HCT116 (cell line): Measurements from ENCODE around the gene FRMD4B. TPM values are rescaled to one million over a fixed set of nuclear protein-coding genes. Genes with fewer than 3 reads are reported as not detected.

Source experiments
- ATAC-seq: fragments of 200-7000 bp; cut with Tn5 transposase; 2 replicates; pipeline ENCODE4 v1.9.1; 2020; ENCODE audit warnings: mild to moderate bottlenecking, moderate library complexity
- BruUV-seq: library from RNA; stranded (reverse); fragments of 400-500 nt; replicated peaks from 2 replicates; lab custom pipeline; 2021; lab: Mats Ljungman, UMichigan
- CTCF ChIA-PET: fragments of 300-600 bp; sonication (Branson Sonifier 250); formaldehyde crosslinking; loops from one replicate; lab custom pipeline; 2021; ENCODE audit warnings: antibody characterized with exemption; lab: Charles Lee
- POLR2A ChIA-PET: fragments of 300-600, 350-600 bp; sonication (Branson Sonifier 250); formaldehyde crosslinking; loops from one replicate; lab custom pipeline; 2021; ENCODE audit warnings: antibody characterized with exemption; lab: Charles Lee
- RAD21 ChIA-PET, 2 experiments: fragments of 300-600 bp; sonication (Branson Sonifier 250); formaldehyde crosslinking; loops; one replicate each; lab custom pipeline; 2023; ENCODE audit warnings: low total read pairs in 2 of 2; ENCODE audit not compliant: uncharacterized antibody in 2 of 2, unreplicated experiment in 2 of 2, low non-redundant PET in 1 of 2; lab: Charles Lee
- DNase-seq: peaks from one replicate; pipeline ENCODE4 v3.0.0-alpha.2; 2010; ENCODE audit warnings: low read depth, low spot score
- H2AFZ ChIP-seq: fragments of 200-600 bp; shearing (Covaris generic), sonication (generic); 2 replicates; pipeline ENCODE4 v1.6.1; 2017; ENCODE audit warnings: low read depth, mixed run types, mixed read lengths, antibody characterized with exemption, low read length; ENCODE audit not compliant: poor library complexity, severe bottlenecking
- H3K27ac ChIP-seq: 2 replicates; pipeline ENCODE4 v1.5.1; 2012; ENCODE audit warnings: low read depth, low read length
- H3K27me3 ChIP-seq: fragments of 200-600 bp; sonication (generic); 2 replicates; pipeline ENCODE4 v1.6.1; 2016; ENCODE audit warnings: mixed run types, low read length, mixed read lengths; ENCODE audit not compliant: insufficient read depth
- H3K36me3 ChIP-seq, 2 experiments: fragments of 200-500 bp in 1 of 2; fragments of 200-600 bp in 1 of 2; sonication (Bioruptor generic) in 1 of 2; sonication (generic) in 1 of 2; 2 replicates each; pipeline versions ENCODE4 v1.5.1 to v1.6.1; 2014 to 2016; ENCODE audit warnings: low read length in 2 of 2, inconsistent platforms in 1 of 2, mixed read lengths in 1 of 2, mixed run types in 1 of 2; ENCODE audit not compliant: insufficient read depth in 2 of 2, control insufficient read depth in 1 of 2
- H3K4me1 ChIP-seq, 2 experiments: fragments of 200-600 bp in 1 of 2; sonication (generic) in 1 of 2; 2 replicates each; pipeline versions ENCODE4 v1.5.1 to v1.6.1; 2012 to 2017; ENCODE audit warnings: low read length in 2 of 2, inconsistent platforms in 1 of 2, mild to moderate bottlenecking in 1 of 2, mixed read lengths in 1 of 2, mixed run types in 1 of 2, moderate library complexity in 1 of 2; ENCODE audit not compliant: insufficient read depth in 2 of 2, control insufficient read depth in 1 of 2
- H3K4me2 ChIP-seq: fragments of 200-600 bp; sonication (generic); 2 replicates; pipeline ENCODE4 v1.6.1; 2017; ENCODE audit warnings: mixed run types, low read length, mixed read lengths
- H3K4me3 ChIP-seq, 2 experiments: fragments of 200-600 bp in 1 of 2; sonication (generic) in 1 of 2; replicated peaks in 1 of 2; 2 replicates each; pipeline ENCODE4 v1.5.1; 2011 to 2016; ENCODE audit warnings: low read length in 2 of 2, control low read depth in 1 of 2, low read depth in 1 of 2, mild to moderate bottlenecking in 1 of 2, mixed read lengths in 1 of 2, mixed run types in 1 of 2
- H3K79me2 ChIP-seq: fragments of 200-600 bp; sonication (generic); 2 replicates; pipeline ENCODE4 v1.6.1; 2017; ENCODE audit warnings: mild to moderate bottlenecking, mixed run types, low read length, moderate library complexity, mixed read lengths; ENCODE audit not compliant: insufficient read depth
- H3K9ac ChIP-seq: fragments of 200-600 bp; sonication (generic); 2 replicates; pipeline ENCODE4 v1.6.1; 2016; ENCODE audit warnings: low read length, mixed read lengths
- H3K9me2 ChIP-seq: fragments of 200-600 bp; sonication (generic), shearing (Covaris generic); 2 replicates; pipeline ENCODE4 v1.6.1; 2017; ENCODE audit warnings: mixed run types, mild to moderate bottlenecking, moderate library complexity; ENCODE audit not compliant: insufficient read depth
- H3K9me3 ChIP-seq, 2 experiments: fragments of 200-500 bp in 1 of 2; fragments of 200-600 bp in 1 of 2; sonication (Bioruptor generic) in 1 of 2; sonication (generic) in 1 of 2; 2 replicates each; pipeline ENCODE4 v1.6.1; 2014 to 2017; ENCODE audit warnings: low read length in 2 of 2, mixed read lengths in 2 of 2, inconsistent platforms in 1 of 2, low read depth in 1 of 2, mild to moderate bottlenecking in 1 of 2, mixed run types in 1 of 2, moderate library complexity in 1 of 2; ENCODE audit not compliant: control insufficient read depth in 1 of 2, insufficient read depth in 1 of 2
- H4K20me1 ChIP-seq: fragments of 200-600 bp; sonication (generic), shearing (Covaris generic); 2 replicates; pipeline ENCODE4 v1.6.1; 2017; ENCODE audit warnings: mixed run types, mild to moderate bottlenecking, moderate library complexity; ENCODE audit not compliant: insufficient read depth
- CTCF ChIP-seq, 3 experiments: fragments of 200-600 bp in 1 of 3; sonication (generic) in 1 of 3; IDR thresholded peaks in 2 of 3; conservative IDR thresholded peaks in 1 of 3; 2 replicates each; pipeline ENCODE4 v1.5.1; 2012 to 2017; ENCODE audit warnings: low read depth in 2 of 3, low read length in 2 of 3, antibody characterized with exemption in 1 of 3, borderline replicate concordance in 1 of 3, control low read depth in 1 of 3, mild to moderate bottlenecking in 1 of 3, mixed read lengths in 1 of 3, mixed run types in 1 of 3, moderate library complexity in 1 of 3; ENCODE audit not compliant: insufficient read depth in 1 of 3
- EGR1 ChIP-seq: IDR thresholded peaks from 2 replicates; pipeline ENCODE4 v1.6.1; 2012; ENCODE audit warnings: low read depth
- ELF1 ChIP-seq: IDR thresholded peaks from 2 replicates; pipeline ENCODE4 v1.6.1; 2012; ENCODE audit warnings: low read depth, borderline replicate concordance
- EZH2phosphoT487 ChIP-seq: fragments of 200-600 bp; IDR thresholded peaks from 2 replicates; pipeline ENCODE4 v1.6.1; 2018; ENCODE audit warnings: antibody characterized with exemption, borderline replicate concordance
- FOSL1 ChIP-seq: IDR thresholded peaks from 2 replicates; pipeline ENCODE4 v1.6.1; 2012; ENCODE audit warnings: low read depth
- JUND ChIP-seq: IDR thresholded peaks from 2 replicates; pipeline ENCODE4 v1.6.1; 2012
- RAD21 ChIP-seq: IDR thresholded peaks from 2 replicates; pipeline ENCODE4 v1.6.1; 2012; ENCODE audit warnings: low read depth, mild to moderate bottlenecking
- SP1 ChIP-seq: IDR thresholded peaks from 2 replicates; pipeline ENCODE4 v1.6.1; 2012; ENCODE audit warnings: low read depth
- SRF ChIP-seq: IDR thresholded peaks from 2 replicates; pipeline ENCODE4 v1.6.1; 2012; ENCODE audit warnings: low read depth
- YY1 ChIP-seq: IDR thresholded peaks from 2 replicates; pipeline ENCODE4 v1.6.1; 2011; ENCODE audit warnings: low read length, low read depth, moderate library complexity, mild to moderate bottlenecking; ENCODE audit not compliant: insufficient replicate concordance; ENCODE audit errors: extremely low read depth
- intact Hi-C: fragments of 100-400 bp; cut with micrococcal nuclease; formaldehyde crosslinking; loops from 2 replicates; pipeline ENCODE4 v1.10.0; 2022
- total RNA-seq: library from RNA; stranded (reverse); gene quantifications from one replicate; pipeline ENCODE4 v1.2.1, GENCODE V29; 2021; ENCODE audit not compliant: unreplicated experiment
- TF ChIP-seq, protein P1 (sequence below): IDR thresholded peaks from 2 replicates; pipeline ENCODE4 v1.6.1; 2012

The FRMD4B gene
- total RNA-seq, 1 experiment from 2014 or later, result 2.0 TPM

- RAD21 ChIA-PET, result no interaction called here
- ATAC-seq, result no peak
- no TSS peak for BruUV-seq
- TF ChIP-seq YY1 (no peak), SRF (no peak), EGR1 (no peak), SP1 (no peak), ELF1 (no peak), CTCF (IDR thresholded peaks at IDR 0.05 in 2 of 3, conservative IDR thresholded peaks at IDR 0.05 in 1 of 3; ENCODE audit: borderline replicate concordance in 1 of 3, insufficient read depth in 1 of 3, low read depth in 2 of 3, low read length in 2 of 3) (no peak), FOSL1 (no peak), JUND (no peak), RAD21 (no peak), EZH2phosphoT487 (no peak)
- TF ChIP-seq, protein P1, sequence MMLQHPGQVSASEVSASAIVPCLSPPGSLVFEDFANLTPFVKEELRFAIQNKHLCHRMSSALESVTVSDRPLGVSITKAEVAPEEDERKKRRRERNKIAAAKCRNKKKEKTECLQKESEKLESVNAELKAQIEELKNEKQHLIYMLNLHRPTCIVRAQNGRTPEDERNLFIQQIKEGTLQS, result no peak
- Histone ChIP-seq H3K27me3 (peaks cover 5% of the 10 kb centered on the region; the same call in 1 of the 2 replicates), H3K36me3 (no peaks in the 10 kb centered on the region), H3K9me3 (no peaks in the 10 kb centered on the region), H2AFZ (no peak overlapping the region), H3K4me3 (no peak overlapping the region), H3K9ac (no peak overlapping the region), H3K4me2 (no peak overlapping the region), H3K9me2 (no peaks in the 10 kb centered on the region), H3K79me2 (no peaks in the 10 kb centered on the region), H4K20me1 (no peaks in the 10 kb centered on the region), H3K4me1 (peaks cover 0 to 6% of the 10 kb centered on the region in 2 experiments; a peak in 1 of 4 replicates), H3K27ac (no peak overlapping the region)
- intact Hi-C loops, result no loop called here
- DNase-seq, result no peak
- CTCF ChIA-PET, result no interaction called here
- POLR2A ChIA-PET, result no interaction called here
These were observed 133.7 kb downstream of the FRMD4B start for GRCh38 chr3:69252141-69252540.
